Cardiac muscle cell (in vitro differentiated cells and primary cell): Measurements from ENCODE around the gene CTIF. TPM values are rescaled to one million over a fixed set of nuclear protein-coding genes. Genes with fewer than 3 reads are reported as not detected.

Experiments used
- DNase-seq, 2 donors: peaks; one replicate each; pipeline versions ENCODE4 v3.0.0 to v3.0.0-alpha.2; 2010 to 2017; ENCODE audit warnings: low read depth in 1 of 2, low spot score in 1 of 2
- H3K27ac ChIP-seq: fragments of 200-600 bp; sonication (generic); 2 replicates; pipeline ENCODE4 v1.5.1; 2016
- H3K27me3 ChIP-seq: fragments of 200-600 bp; sonication (generic); 2 replicates; pipeline ENCODE4 v1.6.0; 2016; ENCODE audit warnings: control low read depth
- H3K36me3 ChIP-seq: fragments of 200-600 bp; sonication (generic); 2 replicates; pipeline ENCODE4 v1.5.1; 2016; ENCODE audit warnings: control low read depth
- H3K4me1 ChIP-seq: fragments of 200-600 bp; sonication (generic); 2 replicates; pipeline ENCODE4 v1.8.1; 2017; ENCODE audit warnings: low read depth, mild to moderate bottlenecking, mixed run types
- H3K4me3 ChIP-seq: fragments of 200-600 bp; sonication (generic); 2 replicates; pipeline ENCODE4 v1.5.1; 2016; ENCODE audit warnings: mild to moderate bottlenecking
- H3K9me3 ChIP-seq: fragments of 200-600 bp; sonication (generic); 2 replicates; pipeline ENCODE4 v1.5.1; 2017; ENCODE audit warnings: low read depth, mild to moderate bottlenecking, control low read depth
- CTCF ChIP-seq: IDR thresholded peaks from 2 replicates; pipeline ENCODE4 v1.5.1; 2012; ENCODE audit warnings: low read depth, mild to moderate bottlenecking, low read length
- polyA plus RNA-seq: library from polyadenylated mRNA; unstranded; fragments of >200 nt; fragmentation: Nextera tagmentation; extraction: Ambion mirVana; gene quantifications from 2 replicates; pipeline ENCODE4 v1.2.1, GENCODE V29; 2016
- total RNA-seq: library from RNA; depleted of rRNA; stranded (reverse); fragments of >200 nt; gene quantifications from 2 replicates; pipeline ENCODE4 v1.2.3, GENCODE V29; 2016

Gene CTIF
- total and polyA plus RNA-seq, 2 experiments from 2014 or later = 16.5 to 22.0 TPM

GRCh38 chr18:48843596-48843995 is 304.8 kb downstream of the CTIF start:
- H3K27ac ChIP-seq = peak overlapping the region; percentile 87
- no peak for TF ChIP-seq CTCF
- H3K4me3 ChIP-seq = no peak overlapping the region
- peaks cover 46% of the 10 kb centered on the region for H3K4me1 ChIP-seq
- no peak for DNase-seq
- H3K36me3 ChIP-seq = no peaks in the 10 kb centered on the region
- no peaks in the 10 kb centered on the region for H3K27me3 ChIP-seq
- no peaks in the 10 kb centered on the region for H3K9me3 ChIP-seq

- H3K27me3 ChIP-seq = no peaks in the 10 kb centered on the region
- H3K36me3 ChIP-seq = no peaks in the 10 kb centered on the region
- DNase-seq = no peak
- no peak for TF ChIP-seq CTCF
- no peak overlapping the region for H3K27ac ChIP-seq
- no peaks in the 10 kb centered on the region for H3K9me3 ChIP-seq
- peaks cover 46% of the 10 kb centered on the region for H3K4me1 ChIP-seq
- H3K4me3 ChIP-seq = no peak overlapping the region
These were observed 305.4 kb downstream of the CTIF start for GRCh38 chr18:48844271-48844670.

- Histone ChIP-seq H3K9me3 (no peaks in the 10 kb centered on the region), H3K4me1 (peaks cover 45% of the 10 kb centered on the region), H3K27ac (no peak overlapping the region), H3K27me3 (no peaks in the 10 kb centered on the region), H3K4me3 (no peak overlapping the region), H3K36me3 (no peaks in the 10 kb centered on the region)
- DNase-seq = no peak
- TF ChIP-seq CTCF = no peak
These were observed 306.3 kb downstream of the CTIF start for GRCh38 chr18:48845174-48845573.

- no peak overlapping the region for H3K4me3 ChIP-seq
- H3K9me3 ChIP-seq = no peaks in the 10 kb centered on the region
- H3K36me3 ChIP-seq = no peaks in the 10 kb centered on the region
- peaks cover 46% of the 10 kb centered on the region for H3K4me1 ChIP-seq
- no peak overlapping the region for H3K27ac ChIP-seq
- TF ChIP-seq CTCF = no peak
- DNase-seq = no peak
- no peaks in the 10 kb centered on the region for H3K27me3 ChIP-seq
These were observed 307.6 kb downstream of the CTIF start for GRCh38 chr18:48846423-48846932.

GRCh38 chr18:48847807-48848486 is 309.1 kb downstream of the CTIF start:
- no peaks in the 10 kb centered on the region for H3K27me3 ChIP-seq
- TF ChIP-seq CTCF = no peak
- no peak overlapping the region for H3K27ac ChIP-seq
- peaks cover 41% of the 10 kb centered on the region for H3K4me1 ChIP-seq
- H3K4me3 ChIP-seq = no peak overlapping the region
- no peaks in the 10 kb centered on the region for H3K9me3 ChIP-seq
- no peaks in the 10 kb centered on the region for H3K36me3 ChIP-seq
- DNase-seq = no peak
